K562 (cell line): ENCODE data around the gene ROBO3. TPM values are rescaled to one million over a fixed set of nuclear protein-coding genes. Genes with fewer than 3 reads are reported as not detected.

Source experiments
- ATAC-seq: fragments of 200-7000 bp; cut with Tn5 transposase; 3 replicates; pipeline ENCODE4 v1.9.1; 2020; ENCODE audit warnings: moderate library complexity
- BruUV-seq: library from RNA; stranded (reverse); fragments of 400-500 nt; replicated peaks from 2 replicates; lab custom pipeline; 2021; lab: Mats Ljungman, UMichigan
- CTCF ChIA-PET: fragments of 300-600 bp; formaldehyde crosslinking; extraction: SDS; loops from one replicate; lab custom pipeline; 2021; ENCODE audit warnings: low intra/inter-chr PET ratio; lab: Yijun Ruan, JAX
- POLR2A ChIA-PET: fragments of 300-600, 350-650 bp; sonication (Branson Sonifier 250); formaldehyde crosslinking; extraction: SDS; loops from one replicate; lab custom pipeline; 2021; ENCODE audit warnings: antibody characterized with exemption, inconsistent platforms; lab: Yijun Ruan, JAX
- DNase-seq, 4 experiments: peaks; one replicate each; pipeline versions ENCODE4 v3.0.0 to v3.0.0-alpha.2; 2011 to 2018; ENCODE audit warnings: low spot score in 3 of 4, mixed read lengths in 3 of 4; ENCODE audit errors: extremely low read depth in 1 of 4
- FAIRE-seq: peaks from 2 replicates; lab custom pipeline; 2011; peaks lifted over from hg19 to GRCh38; lab: Jason Lieb, UNC
- H2AFZ ChIP-seq: 2 replicates; pipeline ENCODE4 v1.6.0; 2011; ENCODE audit warnings: low read depth, low read length, control low read depth, inconsistent platforms
- H3K27ac ChIP-seq: fragments of 200-600 bp; 3 replicates; pipeline ENCODE4 v1.8.0; 2011; ENCODE audit warnings: low read depth, mild to moderate bottlenecking, control low read depth, inconsistent platforms, low read length, moderate library complexity, mixed read lengths; ENCODE audit errors: extremely low read depth
- H3K27me3 ChIP-seq, 2 experiments: fragments of 300-600 bp in 1 of 2; 2 replicates in 1 of 2; 3 replicates in 1 of 2; pipeline versions ENCODE4 v1.6.0 to v1.8.0; 2011; ENCODE audit warnings: inconsistent platforms in 2 of 2, low read length in 2 of 2, mild to moderate bottlenecking in 1 of 2, mixed read lengths in 1 of 2, moderate library complexity in 1 of 2; ENCODE audit not compliant: control insufficient read depth in 2 of 2, insufficient read depth in 2 of 2
- H3K36me3 ChIP-seq: fragments of 300-600 bp; 3 replicates; pipeline ENCODE4 v1.8.0; 2011; ENCODE audit warnings: mild to moderate bottlenecking, low read length, inconsistent platforms; ENCODE audit not compliant: control insufficient read depth, insufficient read depth
- H3K4me1 ChIP-seq, 2 experiments: fragments of 200-600 bp in 1 of 2; replicated peaks in 1 of 2; 2 replicates in 1 of 2; 3 replicates in 1 of 2; pipeline versions ENCODE4 v1.5.1 to v1.8.0; 2011; ENCODE audit warnings: inconsistent platforms in 2 of 2, low read length in 2 of 2, mild to moderate bottlenecking in 1 of 2, mixed read lengths in 1 of 2, moderate library complexity in 1 of 2; ENCODE audit not compliant: control insufficient read depth in 2 of 2, insufficient read depth in 2 of 2
- H3K4me2 ChIP-seq: 2 replicates; pipeline ENCODE4 v1.6.1; 2011; ENCODE audit warnings: low read length, control low read depth, inconsistent platforms, mixed read lengths; ENCODE audit not compliant: insufficient read depth
- H3K4me3 ChIP-seq: fragments of 200-600 bp; sonication (generic), shearing (Covaris generic); 2 replicates; pipeline ENCODE4 v1.5.1; 2016; ENCODE audit warnings: control low read depth, inconsistent platforms
- H3K79me2 ChIP-seq: fragments of 200-600 bp; 3 replicates; pipeline ENCODE4 v1.8.0; 2011; ENCODE audit warnings: low read length, inconsistent platforms; ENCODE audit not compliant: control insufficient read depth, insufficient read depth
- H3K9ac ChIP-seq, 2 experiments: 2 replicates each; pipeline versions ENCODE4 v1.6.0 to v1.6.1; 2011; ENCODE audit warnings: low read depth in 2 of 2, low read length in 2 of 2, control low read depth in 1 of 2, inconsistent platforms in 1 of 2, mild to moderate bottlenecking in 1 of 2, mixed read lengths in 1 of 2; ENCODE audit not compliant: insufficient read depth in 1 of 2
- H3K9me1 ChIP-seq: one replicate; pipeline ENCODE4 v1.6.0; 2011; ENCODE audit warnings: inconsistent platforms, mild to moderate bottlenecking, low read length, moderate library complexity; ENCODE audit not compliant: control insufficient read depth, insufficient read depth
- H3K9me3 ChIP-seq: replicated peaks from 2 replicates; pipeline ENCODE4 v1.5.1; 2011; ENCODE audit warnings: low read depth, low read length, inconsistent platforms; ENCODE audit not compliant: control insufficient read depth, insufficient read depth
- H4K20me1 ChIP-seq: replicated peaks from 2 replicates; pipeline ENCODE4 v1.6.1; 2011; ENCODE audit warnings: low read length, inconsistent platforms, mixed read lengths; ENCODE audit not compliant: control insufficient read depth, insufficient read depth
- ARNT ChIP-seq, 2 experiments: fragments of 450-650 bp; IDR thresholded peaks; 2 replicates each; pipeline ENCODE4 v1.6.1; 2016; ENCODE audit warnings: mild to moderate bottlenecking in 1 of 2
- CUX1 ChIP-seq: fragments of 200-800 bp; sonication (Bioruptor generic); IDR thresholded peaks from 2 replicates; pipeline ENCODE4 v1.6.1; 2016; ENCODE audit warnings: missing genetic modification characterization, missing compliant biosample characterization
- FOSL1 ChIP-seq: fragments of 200-800 bp; sonication (Bioruptor generic); conservative IDR thresholded peaks from 2 replicates; pipeline ENCODE4 v1.6.1; 2016; ENCODE audit warnings: missing genetic modification characterization, missing compliant biosample characterization
- GATAD2B ChIP-seq: fragments of 450-650 bp; IDR thresholded peaks from 2 replicates; pipeline ENCODE4 v1.6.1; 2017; ENCODE audit warnings: mild to moderate bottlenecking, borderline replicate concordance
- HMG20B ChIP-seq: fragments of 250-450 bp; sonication (Bioruptor Pico); IDR thresholded peaks from 2 replicates; pipeline ENCODE4 v1.5.0; 2021; ENCODE audit warnings: mild to moderate bottlenecking
- KLF6 ChIP-seq: fragments of 250-450 bp; sonication (Bioruptor Pico); IDR thresholded peaks from 2 replicates; pipeline ENCODE4 v1.4.0; 2020; ENCODE audit warnings: mild to moderate bottlenecking, moderate library complexity, borderline replicate concordance
- LARP7 ChIP-seq: fragments of 450-650 bp; IDR thresholded peaks from 2 replicates; pipeline ENCODE4 v1.6.1; 2016
- LEF1 ChIP-seq: fragments of 450-650 bp; IDR thresholded peaks from 2 replicates; pipeline ENCODE4 v1.6.1; 2016; ENCODE audit warnings: mild to moderate bottlenecking
- MBD1 ChIP-seq: fragments of 250-450 bp; sonication (Bioruptor Pico); IDR thresholded peaks from 2 replicates; pipeline ENCODE4 v1.8.0; 2022; ENCODE audit warnings: inconsistent platforms
- NELFE ChIP-seq: IDR thresholded peaks from 2 replicates; pipeline ENCODE4 v1.6.1; 2011; ENCODE audit warnings: mild to moderate bottlenecking; ENCODE audit not compliant: insufficient read depth, insufficient read length
- NFE2L1 ChIP-seq: fragments of 450-650 bp; IDR thresholded peaks from 2 replicates; pipeline ENCODE4 v1.6.1; 2016; ENCODE audit warnings: missing genetic modification characterization, low read depth, mild to moderate bottlenecking, missing compliant biosample characterization, moderate library complexity, borderline replicate concordance
- THAP7 ChIP-seq: fragments of 250-450 bp; sonication (Bioruptor Pico); IDR thresholded peaks from 2 replicates; pipeline ENCODE4 v1.5.0; 2021
- WHSC1 ChIP-seq: IDR thresholded peaks from one replicate; pipeline ENCODE4 v1.6.1; 2012; ENCODE audit warnings: low read length, control low read depth, inconsistent platforms
- ZNF707 ChIP-seq: fragments of 250-450 bp; sonication (Bioruptor Pico); conservative IDR thresholded peaks from 2 replicates; pipeline ENCODE4 v1.8.0; 2022; ENCODE audit warnings: inconsistent platforms, mild to moderate bottlenecking, moderate library complexity
- WGBS: fragments of 100-300 bp; shearing (Covaris generic); methylation state at CpG from one replicate; pipeline ENCODE4 v1.1.6; 2016; ENCODE audit warnings: low coverage, mixed read lengths; ENCODE audit not compliant: insufficient coverage; ENCODE audit errors: missing lambda C conversion rate; 5-methylcytosine and 5-hydroxymethylcytosine counted together
- in situ Hi-C: fragments of 300-500 bp; cut with MboI; formaldehyde crosslinking; loops from 4 replicates; pipeline ENCODE4 v1.15.0; 2018; ENCODE audit warnings: inconsistent platforms, mixed read lengths
- intact Hi-C: fragments of 100-400 bp; cut with micrococcal nuclease; formaldehyde crosslinking; loops from 2 replicates; pipeline ENCODE4 v1.14.2; 2022
- polyA plus RNA-seq, 8 experiments: library from polyadenylated mRNA; depleted of rRNA in 4 of 8; stranded (reverse) in 5 of 8; unstranded in 3 of 8; fragments of >200 nt; fragmentation: Nextera tagmentation in 2 of 8; fragmentation: Illumina TruSeq in 1 of 8; extraction: Ambion mirVana in 2 of 8; extraction: Trizol in 1 of 8; gene quantifications; 2 replicates each; pipeline versions ENCODE4 v1.2.1 to v1.2.3, GENCODE V29; 2011 to 2014; ENCODE audit warnings: inconsistent platforms in 1 of 8, missing spikeins in 1 of 8
- total RNA-seq, 7 experiments: library from RNA; depleted of rRNA in 6 of 7; stranded (reverse); fragments of >200 nt in 6 of 7; fragmentation: Illumina TruSeq in 2 of 7; extraction: Trizol in 2 of 7; gene quantifications; 2 replicates each; pipeline versions ENCODE4 v1.2.1 to v1.2.3, GENCODE V29; 2011 to 2021; ENCODE audit warnings: low replicate concordance in 1 of 7

ROBO3 gene
- total and polyA plus RNA-seq, 9 of the 15 experiments (the other 6 are each of a cell fraction or from before 2014, with no cell fraction given): 0.29 to 1.4 (median 0.97) TPM; not detected in 2

GRCh38 chr11:124896821-124897391 is 31.7 kb downstream of the ROBO3 start (continued):
- no peak for TF ChIP-seq CUX1 (CRISPR knock-in tag)
- TF ChIP-seq, all 486 proteins: peak for 0

GRCh38 chr11:124897674-124898262 is 32.5 kb downstream of the ROBO3 start, which contains the start of gene ROBO4:
ROBO4 (minus strand) TSS chr11:124897865; CDS start chr11:124897795, 70 bp downstream.
- 1% methylated on average over 8 of the region's 12 CpGs for WGBS
- peaks cover 9 to 58% of the 10 kb centered on the region in 2 experiments for H3K27me3 ChIP-seq
- H3K9ac ChIP-seq: no peak within 1 kb of the TSS
- H3K4me3 ChIP-seq: no peak within 1 kb of the TSS
- in situ Hi-C loops: no loop called here
- POLR2A ChIA-PET: no interaction called here
- peaks cover 2% of the 10 kb centered on the region for H3K9me1 ChIP-seq
- H3K36me3 ChIP-seq: no peaks in the 10 kb centered on the region
- no peaks in the 10 kb centered on the region for H3K9me3 ChIP-seq
- intact Hi-C loops: no loop called here
- H3K27ac ChIP-seq: no peak within 1 kb of the TSS
- FAIRE-seq (no peak), DNase-seq (no peak), ATAC-seq (no peak)
- H3K4me2 ChIP-seq: no peak within 1 kb of the TSS
- CTCF ChIA-PET: no interaction called here
- H3K4me1 ChIP-seq: no peaks in the 10 kb centered on the region
- BruUV-seq: no TSS peak
- H3K79me2 ChIP-seq: no peaks in the 10 kb centered on the region
- 0 out of 2 replicates have a peak, but pooled peaks cover 4% of the 10 kb centered on the region for H4K20me1 ChIP-seq
- no peak within 1 kb of the TSS for H2AFZ ChIP-seq
- TF ChIP-seq WHSC1 (no peak), KLF6 (CRISPR knock-in tag) (no peak), ARNT (IDR thresholded peaks at IDR 0.05) (no peak), LEF1 (no peak), HMG20B (CRISPR knock-in tag) (no peak), GATAD2B (no peak), LARP7 (no peak), NELFE (no peak), NFE2L1 (tag) (no peak), FOSL1 (no peak), MBD1 (CRISPR knock-in tag) (no peak), THAP7 (CRISPR knock-in tag) (no peak), ZNF707 (CRISPR knock-in tag) (no peak)
